Right ventricle myocardium superior (tissue), 1 donor: Measurements from ENCODE around the gene OSBPL6. TPM values are rescaled to one million over a fixed set of nuclear protein-coding genes. Genes with fewer than 3 reads are reported as not detected.

Experiments
- ATAC-seq: fragments of 200-7000 bp; cut with Tn5 transposase; one replicate; pipeline ENCODE4 v1.9.1; 2020; ENCODE audit warnings: mild to moderate bottlenecking; ENCODE audit not compliant: poor library complexity
- DNase-seq: peaks from one replicate; pipeline ENCODE4 v3.0.0-alpha.2; 2020
- intact Hi-C: fragments of 100-400 bp; cut with DNase I; formaldehyde crosslinking; loops from one replicate; pipeline ENCODE4 v1.11.2; 2022
- total RNA-seq: library from RNA; stranded (reverse); fragmentation: NEBNext Ultra II Directional; extraction: Animal tissue kit (Norgen Biotek cat#: 25700); gene quantifications from one replicate; pipeline ENCODE4 v1.2.1, GENCODE V29; 2021
- donor health status: DM: no; HTN: yes; CAD: no; lungs with severe emphysema.

OSBPL6 gene
- total RNA-seq, 1 donor from 2014 or later: 3.3 TPM

DNA sequence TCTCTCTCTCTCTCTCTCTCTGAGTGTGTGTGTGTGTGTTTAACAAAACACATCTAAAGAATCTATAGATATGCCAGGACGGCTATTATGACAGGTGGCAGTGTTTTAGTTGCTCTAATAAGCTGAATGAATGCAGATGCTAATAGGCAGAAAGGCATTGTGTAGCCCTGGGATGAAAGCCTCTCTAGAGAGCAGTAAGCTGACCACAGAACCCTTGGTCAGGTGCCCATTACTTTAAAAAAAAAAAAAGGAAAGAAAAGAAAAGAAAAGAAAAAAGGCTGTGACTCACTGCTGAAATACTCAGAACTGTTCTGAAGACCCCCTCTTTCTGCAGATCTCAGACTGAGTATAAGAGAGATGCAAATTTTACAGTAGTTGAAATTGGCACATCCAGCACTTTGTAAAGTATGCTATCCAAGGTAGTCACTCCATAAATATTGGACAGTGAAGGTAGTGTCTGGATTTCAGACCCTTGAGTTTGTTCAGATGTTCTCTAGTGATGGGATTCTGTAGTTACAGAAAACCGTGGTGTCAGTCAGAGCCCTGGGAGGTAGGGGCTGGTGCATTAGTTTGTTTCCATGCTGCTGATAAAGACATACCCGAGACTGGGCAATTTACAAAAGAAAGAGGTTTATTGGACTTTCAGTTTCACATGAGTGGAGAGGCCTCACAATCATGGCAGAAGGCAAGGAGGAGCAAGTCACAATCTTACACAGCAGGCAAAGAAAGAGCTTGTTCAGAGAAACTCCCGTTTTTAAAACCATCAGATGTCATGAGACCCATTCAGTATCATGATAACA, 30.9 kb downstream of the OSBPL6 start:
- DNase-seq: no peak
- intact Hi-C loops: no loop called here
- ATAC-seq: no peak

DNA sequence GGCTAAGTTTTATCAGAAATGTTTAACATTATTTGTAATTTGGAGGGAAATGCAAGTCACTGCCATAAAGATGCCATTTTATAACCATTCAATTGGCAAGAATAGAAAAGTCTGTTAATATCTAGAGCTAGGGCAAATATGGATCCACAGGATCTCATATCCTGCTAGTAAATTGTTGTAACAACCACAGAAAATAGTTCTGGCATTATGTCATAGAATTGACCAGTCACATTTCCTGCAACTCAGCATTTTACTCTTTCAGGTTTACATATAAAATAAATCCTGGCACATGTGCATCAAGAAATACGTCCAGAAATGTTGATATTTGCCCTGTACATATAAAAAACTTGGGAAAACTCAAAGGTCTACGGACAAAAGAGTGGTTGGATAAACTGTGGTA, 32.9 kb downstream of the OSBPL6 start:
- ATAC-seq (no peak), DNase-seq (no peak)
- intact Hi-C loops: no loop called here

DNA sequence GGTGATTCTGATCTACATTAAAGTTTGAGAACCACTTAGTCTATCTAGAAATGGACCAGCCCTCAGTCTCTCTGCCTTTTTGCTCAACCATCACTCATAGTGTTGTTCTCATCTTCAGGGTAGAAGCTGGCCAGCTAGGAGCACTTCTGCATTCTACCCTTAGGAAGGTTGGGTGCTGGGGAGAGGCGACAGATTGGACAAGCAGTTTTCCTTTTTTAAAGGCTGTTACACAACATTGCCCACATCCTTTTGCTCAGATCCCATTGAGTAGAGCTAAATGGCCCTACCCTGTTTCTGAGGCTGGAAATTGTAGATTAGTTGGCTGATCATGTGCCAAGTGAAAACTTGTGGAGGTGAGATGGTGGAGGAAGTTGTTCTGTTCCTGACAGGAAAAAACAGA, 35.6 kb downstream of the OSBPL6 start:
- intact Hi-C loops: no loop called here
- DNase-seq (no peak), ATAC-seq (peak; percentile 45)

DNA sequence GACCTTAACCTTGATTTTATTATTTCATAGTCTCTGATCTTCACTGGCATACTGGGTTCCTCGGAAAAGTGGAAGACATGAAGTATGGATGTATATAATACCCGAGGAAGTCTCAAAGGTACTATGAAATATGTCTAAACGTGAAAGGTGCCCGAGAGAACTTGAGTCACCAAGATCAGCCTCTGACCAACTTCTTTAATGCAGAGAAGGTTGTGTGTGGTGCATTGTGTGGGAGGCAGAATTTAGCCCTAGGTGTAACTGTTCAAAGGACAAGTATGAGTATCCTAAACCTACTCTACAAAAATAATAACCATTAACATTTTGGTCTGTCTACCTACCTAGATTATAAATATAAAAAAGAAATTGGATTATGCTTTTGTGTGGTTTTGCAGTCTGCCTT, 36.1 kb downstream of the OSBPL6 start:
- no peak for DNase-seq
- intact Hi-C loops: no loop called here
- ATAC-seq: no peak

DNA sequence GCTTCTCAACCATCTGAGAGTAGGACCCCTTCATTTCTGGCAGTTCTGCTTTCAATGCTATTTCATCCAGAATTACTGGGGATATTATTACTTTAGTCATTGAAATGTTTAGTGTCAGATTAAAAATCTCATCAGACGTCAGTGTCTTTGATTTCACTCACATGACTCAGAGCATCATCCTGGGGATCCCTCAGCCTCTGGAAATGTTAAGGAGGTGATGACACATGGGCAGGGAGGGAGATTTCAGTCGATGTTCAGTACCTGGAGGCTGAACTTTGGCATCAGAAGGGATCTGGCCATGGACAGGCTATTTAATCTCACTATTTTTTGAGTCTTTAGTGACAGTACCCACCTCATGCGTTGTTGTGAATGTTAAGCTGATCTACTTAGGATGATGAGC, 39.1 kb downstream of the OSBPL6 start:
- DNase-seq (no peak), ATAC-seq (no peak)
- intact Hi-C loops: no loop called here

DNA sequence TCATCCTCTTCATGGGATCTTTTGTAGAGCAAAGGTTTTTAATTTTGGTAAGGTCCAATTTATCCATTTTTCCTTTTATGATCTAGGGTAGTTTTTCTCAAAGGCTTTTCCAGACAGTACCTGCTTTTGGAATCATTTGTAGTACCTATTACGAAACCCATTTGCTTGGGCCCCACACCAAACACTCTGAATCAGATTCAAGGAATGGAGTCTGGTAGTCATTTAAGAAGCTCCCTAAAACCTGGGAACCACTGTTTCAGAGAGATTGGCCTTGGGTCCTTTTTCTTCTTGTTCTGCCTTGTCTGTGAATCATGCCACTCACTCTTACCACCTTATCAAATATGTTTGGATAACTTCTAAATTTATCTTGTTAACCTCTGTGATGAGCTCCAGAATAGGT, 40.3 kb downstream of the OSBPL6 start:
- ATAC-seq: no peak
- DNase-seq: no peak
- intact Hi-C loops: no loop called here

DNA sequence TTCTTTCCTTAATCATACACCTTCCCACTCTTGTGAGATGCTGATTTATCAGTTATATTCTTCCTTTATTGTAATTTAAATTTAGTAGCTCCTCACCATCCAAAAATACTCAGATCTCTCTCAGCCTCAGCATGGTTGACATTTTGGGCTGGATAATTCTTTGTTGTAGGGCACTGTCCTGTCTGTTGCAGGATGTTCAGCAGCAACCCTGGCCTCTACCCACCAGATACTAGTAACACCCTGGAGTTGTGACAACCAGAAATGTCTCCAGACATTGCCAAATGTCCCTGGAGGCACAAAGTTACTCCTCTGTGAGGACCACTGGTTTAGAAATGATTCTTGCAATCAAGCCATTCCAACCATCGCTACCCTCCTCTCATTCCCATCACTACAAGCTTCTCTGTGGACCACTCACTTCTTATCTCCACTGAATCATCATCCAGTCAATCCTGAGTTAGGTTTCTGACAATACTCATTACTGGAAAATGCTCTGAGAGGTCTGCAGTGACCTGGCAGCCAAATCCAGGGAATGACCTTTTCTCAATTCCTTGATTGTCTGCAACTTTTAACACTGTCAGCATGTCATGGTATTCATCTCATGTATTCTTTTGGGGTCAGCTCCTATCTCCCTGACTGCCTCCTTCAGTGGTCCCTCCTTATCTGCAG, 43.3 kb downstream of the OSBPL6 start:
- DNase-seq (no peak), ATAC-seq (no peak)
- intact Hi-C loops: no loop called here

DNA sequence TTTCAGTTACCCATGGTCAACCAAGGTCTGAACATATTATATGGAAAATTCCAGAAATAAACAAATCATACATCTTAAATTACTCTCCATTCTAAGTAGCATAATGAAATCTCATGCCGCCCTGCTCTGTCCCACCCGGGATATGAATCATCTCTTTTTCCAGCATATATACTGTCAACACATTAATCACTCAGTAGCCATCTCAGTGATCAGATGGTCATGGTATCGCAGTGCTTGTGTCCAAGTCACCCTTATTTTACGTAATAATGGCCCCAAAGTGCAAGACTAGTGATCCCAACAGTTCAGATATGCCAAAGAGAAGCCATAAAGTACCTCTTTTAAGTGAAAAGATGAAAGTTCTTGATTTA, 43.8 kb downstream of the OSBPL6 start:
- no peak for DNase-seq
- intact Hi-C loops: no loop called here
- ATAC-seq: no peak

DNA sequence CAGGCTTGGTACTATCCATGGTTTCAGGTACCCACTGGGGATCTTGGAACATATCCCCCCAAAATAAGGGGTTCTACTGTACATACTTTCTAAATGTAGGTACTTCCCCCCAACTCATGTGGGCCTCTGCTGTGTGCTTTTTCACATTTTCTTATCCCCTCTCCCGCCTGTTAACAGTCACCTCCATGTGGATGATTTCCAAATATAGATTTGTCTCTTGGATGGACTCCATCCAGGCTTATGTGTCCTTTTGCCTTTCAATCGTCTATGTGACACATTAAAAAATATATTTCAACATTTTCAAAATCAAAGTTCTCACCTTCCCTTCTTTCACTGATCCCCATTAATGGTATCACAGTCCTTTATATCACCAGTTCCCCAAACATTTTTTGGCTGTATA, 44.4 kb downstream of the OSBPL6 start:
- intact Hi-C loops: no loop called here
- no peak for ATAC-seq
- DNase-seq: no peak

DNA sequence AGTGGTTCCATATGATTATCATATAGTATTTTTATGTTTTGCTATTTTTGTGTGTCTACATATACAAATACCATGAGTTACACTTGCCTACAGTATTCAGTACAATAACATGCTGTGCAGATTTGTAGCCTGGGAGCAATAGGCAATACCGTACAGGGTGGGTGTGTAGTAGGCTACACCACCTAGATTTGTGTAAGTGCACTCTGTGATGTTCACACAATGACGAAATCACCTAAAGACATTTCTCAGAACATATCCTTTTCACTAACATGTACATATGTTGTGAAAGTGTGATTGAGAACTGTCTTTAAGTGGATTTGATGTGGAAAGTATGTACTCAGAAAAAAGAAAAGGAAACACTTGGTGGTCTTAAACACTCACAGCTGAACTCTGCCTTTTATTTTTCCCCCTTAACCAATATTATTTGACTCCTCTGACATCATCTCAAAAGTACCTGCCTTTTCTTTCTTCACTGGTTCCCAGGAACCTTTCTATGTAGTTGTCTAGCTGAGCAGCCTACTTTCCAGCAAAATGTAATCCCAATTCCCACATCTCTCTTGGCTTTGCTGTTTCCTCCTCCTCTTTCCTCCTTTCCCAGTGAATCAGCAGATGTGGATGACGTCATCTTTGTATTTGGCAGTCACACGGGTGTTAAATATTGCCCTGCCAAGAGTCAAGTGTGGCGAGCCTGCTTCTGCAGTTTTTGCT, 47.7 kb downstream of the OSBPL6 start:
- ATAC-seq: peak; percentile 90
- peak; percentile 47 for DNase-seq
- intact Hi-C loops: no loop called here

DNA sequence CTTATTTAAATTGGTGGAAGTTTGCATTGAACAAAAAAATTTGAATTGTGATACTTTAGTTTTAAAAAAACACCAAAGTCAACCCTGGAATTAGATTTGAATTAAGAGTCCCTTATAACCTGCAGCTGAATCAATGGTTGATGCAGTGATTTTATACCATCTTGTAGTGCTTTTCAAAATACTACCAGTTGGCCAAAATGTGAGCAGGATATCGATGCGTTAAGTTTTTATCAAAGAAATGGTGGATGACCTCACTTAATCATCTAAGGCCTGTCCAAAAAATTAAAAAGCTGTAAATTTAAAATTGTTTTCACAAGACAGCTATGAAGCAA, 48.2 kb downstream of the OSBPL6 start:
- intact Hi-C loops: no loop called here
- DNase-seq (no peak), ATAC-seq (peak; percentile 7)

DNA sequence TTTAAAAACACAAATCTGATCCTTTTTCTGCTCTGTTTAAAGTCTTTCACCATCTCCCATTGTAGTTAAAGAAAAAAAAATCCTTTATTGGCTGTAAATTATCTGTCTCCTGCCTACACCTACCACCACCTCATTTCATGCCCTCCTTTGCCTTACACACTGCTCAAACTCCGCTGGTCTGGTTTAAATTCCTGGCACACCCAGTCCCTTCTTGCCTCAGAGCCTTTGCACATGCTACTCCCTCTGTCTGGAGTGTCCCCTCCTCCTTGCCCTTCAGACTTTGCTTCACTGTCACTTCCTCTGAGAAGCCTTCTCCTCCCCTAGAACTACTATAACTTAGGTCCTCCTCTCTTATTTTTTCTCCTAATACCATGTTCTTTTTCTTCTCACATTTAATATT, 49.6 kb downstream of the OSBPL6 start:
- no peak for DNase-seq
- intact Hi-C loops: no loop called here
- no peak for ATAC-seq

DNA sequence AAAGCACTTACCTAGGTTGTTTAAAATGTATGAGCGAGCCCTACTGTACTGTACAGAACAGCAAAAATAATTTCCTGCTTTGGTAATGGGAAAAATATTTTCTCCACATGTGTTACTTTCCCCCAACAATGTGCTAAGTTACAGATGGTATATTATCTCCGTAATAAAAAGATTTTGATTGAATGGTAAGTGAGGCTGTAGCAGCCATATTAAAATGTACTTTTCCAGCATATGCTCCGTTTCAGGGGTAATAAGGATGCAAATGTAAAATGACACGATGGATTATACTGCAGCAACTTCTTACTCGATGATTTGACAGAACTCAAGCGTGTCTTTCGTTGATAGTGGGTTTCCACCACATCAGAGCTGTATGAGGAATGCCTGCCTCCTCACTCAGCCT, 50.5 kb downstream of the OSBPL6 start:
- no peak for ATAC-seq
- intact Hi-C loops: no loop called here
- no peak for DNase-seq

DNA sequence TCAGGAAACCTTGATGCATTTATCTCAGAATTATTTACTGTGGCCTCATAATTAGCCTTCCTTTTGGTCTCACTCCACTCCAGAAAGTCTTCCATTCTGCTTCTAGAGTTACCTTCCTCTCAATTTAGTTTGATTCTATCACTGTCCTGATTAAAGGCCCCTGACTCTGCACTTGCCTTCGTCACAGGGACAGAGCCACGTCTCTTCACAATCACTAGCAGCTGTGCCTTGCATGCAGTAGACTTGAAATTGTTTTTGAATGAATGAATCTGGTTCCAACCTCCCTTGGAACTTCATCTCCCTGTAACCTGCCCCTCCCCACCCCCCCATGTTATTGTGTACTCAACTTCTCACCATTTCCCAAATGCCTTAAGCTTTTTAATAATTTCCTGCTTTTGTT, 52.4 kb downstream of the OSBPL6 start:
- ATAC-seq: no peak
- intact Hi-C loops: no loop called here

DNA sequence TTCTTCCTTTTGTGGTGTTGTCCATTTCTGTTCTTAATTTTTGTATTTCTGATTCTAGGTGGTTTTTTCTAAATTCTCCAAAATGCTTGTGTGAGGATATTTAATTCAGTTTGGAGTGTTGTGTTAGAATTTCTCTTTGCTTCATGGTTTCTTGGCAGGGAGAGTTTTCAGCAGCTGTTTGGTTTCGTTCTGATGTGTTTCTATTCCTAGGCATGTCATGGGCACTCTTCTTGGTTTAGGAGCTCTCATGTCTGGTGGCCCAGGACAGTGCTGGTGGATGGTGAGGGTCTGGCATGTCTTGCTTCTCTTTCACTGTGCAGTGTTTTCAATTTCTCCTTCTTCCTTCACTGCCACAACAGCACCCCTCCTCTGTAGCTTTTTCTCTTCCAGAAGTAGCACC, 52.9 kb downstream of the OSBPL6 start:
- ATAC-seq (peak; percentile 13), DNase-seq (no peak)
- intact Hi-C loops: no loop called here

More for the DNA sequence above, 52.4 kb downstream of the OSBPL6 start:
- no peak for DNase-seq

DNA sequence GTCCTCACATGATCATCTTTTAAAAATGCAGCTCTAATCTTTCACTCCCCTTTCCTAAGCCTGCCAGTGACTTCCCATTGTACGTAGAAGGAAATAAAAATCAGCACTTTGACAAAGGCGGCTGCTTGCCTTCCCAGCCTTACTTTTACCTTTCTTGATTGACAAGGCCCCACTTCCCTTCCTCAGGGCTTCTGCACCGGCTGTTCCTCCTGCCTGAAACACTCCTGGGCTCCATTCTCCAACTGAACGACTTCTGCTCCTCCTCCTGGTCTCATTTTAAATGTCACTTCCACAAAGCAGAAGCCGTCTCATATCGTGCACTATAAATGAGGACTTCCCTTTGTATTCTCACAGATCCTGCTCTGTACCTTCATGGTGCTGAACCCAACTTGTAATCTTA, 56.1 kb downstream of the OSBPL6 start:
- DNase-seq (no peak), ATAC-seq (no peak)
- intact Hi-C loops: no loop called here

DNA sequence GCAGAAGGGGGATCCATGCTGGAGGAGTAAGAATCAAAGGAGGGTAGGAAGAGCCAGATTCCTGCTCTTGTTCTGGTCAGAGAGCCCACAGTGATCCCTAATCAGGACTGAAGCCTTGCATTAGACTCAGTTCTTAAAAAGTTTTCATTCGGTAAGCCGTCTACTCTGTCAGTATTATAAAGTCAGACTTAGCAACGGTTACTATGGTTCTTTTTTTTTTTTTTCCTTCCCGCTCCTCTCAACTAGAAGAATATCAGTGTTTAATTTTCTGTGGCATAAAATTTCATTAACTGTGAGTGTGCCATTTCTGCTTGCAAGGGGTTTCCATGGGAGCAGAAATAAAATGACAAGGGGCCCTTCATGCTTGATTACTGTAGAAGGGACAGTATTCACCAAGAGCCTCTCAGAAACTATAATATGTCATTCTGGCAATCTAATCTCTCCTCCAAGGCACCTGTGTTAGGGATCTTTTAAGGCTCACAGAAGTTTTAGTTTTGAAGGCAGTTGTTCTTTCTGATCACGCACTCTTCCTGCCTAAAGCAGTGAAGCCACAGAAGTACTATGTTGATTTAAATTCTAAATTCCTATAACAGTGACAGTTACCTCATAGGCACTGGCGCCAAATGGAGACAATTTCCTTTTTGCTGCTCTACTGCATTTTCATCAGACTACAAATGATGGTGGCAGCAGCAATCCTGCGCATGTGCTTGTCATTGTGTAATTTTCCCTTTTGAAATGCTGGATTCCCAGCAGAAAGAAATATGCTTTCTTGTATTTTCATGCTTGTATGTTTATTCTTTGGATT, 57.0 kb downstream of the OSBPL6 start:
- intact Hi-C loops: no loop called here
- DNase-seq (no peak), ATAC-seq (no peak)

DNA sequence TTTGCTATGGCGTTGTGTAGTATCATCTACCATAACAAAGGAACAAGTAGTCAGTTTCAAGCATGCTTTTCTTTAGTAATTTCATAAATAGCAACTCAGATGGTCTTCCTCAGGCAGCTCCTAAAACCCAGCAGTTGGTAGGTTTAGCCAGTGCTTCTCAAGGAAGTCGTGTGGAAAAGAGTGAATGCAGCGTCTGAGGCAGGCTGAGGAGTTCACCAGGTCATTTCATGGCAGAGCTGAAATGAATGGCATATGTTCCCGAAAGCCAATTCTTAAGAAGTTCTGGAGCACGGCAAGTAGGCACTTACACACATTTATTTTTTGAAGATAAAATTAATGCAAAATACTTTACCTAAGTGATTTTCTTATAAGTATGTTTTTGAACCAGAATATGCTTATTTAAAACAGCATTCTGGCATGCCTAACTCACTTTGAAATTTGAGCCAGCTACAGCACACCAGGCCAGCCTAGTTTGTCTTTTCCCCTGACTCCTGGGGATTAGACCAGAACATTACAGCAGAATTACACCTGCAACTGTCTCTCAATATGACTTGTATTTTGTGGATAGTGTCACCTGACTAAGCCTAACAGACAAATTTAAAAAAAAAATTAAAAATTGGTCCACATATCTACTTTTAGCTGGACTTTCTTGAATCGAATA, 62.2 kb downstream of the OSBPL6 start:
- ATAC-seq (no peak), DNase-seq (no peak)
- intact Hi-C loops: no loop called here

DNA sequence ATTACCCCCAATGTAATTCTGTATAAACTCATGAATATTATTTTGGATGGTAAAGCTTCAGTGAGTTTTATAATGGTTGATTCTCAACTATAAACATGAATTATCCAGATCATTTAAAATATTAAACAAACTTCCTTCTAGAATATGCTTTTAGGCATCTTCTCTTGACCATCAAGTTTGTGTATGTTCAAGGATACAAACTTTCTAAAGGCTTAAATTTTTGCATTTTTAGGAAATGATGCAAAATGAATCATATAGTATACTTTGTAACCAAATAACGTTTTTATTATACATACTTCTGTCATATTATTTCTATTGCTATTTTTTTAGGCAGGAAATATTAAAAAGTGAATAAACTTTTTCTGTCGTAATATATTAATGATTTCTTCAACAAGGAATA, 62.8 kb downstream of the OSBPL6 start:
- intact Hi-C loops: no loop called here
- ATAC-seq: no peak

More for the DNA sequence above, 62.8 kb downstream of the OSBPL6 start:
- DNase-seq: no peak
